ENCODE data around the gene SKI.
"Not testable (repeated sequence)": the region's sequence is repeated elsewhere in the genome, so short reads cannot be mapped to it uniquely, and the experiment has no call there.

Gene SKI

DNA sequence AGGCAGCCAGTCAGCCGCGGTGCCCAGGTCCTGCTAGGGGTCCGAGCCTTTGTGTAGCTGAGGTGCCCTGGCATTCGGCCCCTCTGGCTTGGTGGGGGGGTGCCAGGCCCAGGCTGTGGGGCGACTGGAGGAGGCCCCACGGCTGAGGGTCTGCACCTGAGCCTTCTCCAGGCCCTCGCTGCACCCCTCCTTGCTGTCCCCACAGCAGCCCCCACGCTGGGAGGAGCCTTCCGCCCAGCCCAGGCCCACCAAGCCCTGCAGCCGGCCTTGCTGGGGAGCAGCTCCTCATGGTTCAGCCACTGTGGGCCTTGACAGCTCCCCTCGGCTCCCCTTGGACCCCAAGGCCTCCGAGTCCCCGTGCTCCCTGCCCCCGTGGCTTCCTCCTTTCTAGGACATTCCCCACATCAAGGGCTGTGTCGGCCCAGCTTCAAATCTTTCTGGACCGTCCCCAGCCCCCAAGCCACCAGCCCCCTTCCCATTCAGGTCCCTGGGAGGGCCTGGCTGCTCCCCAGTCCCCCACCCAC lies 95.4 kb downstream of the SKI start:
- no peak for DNase-seq

DNA sequence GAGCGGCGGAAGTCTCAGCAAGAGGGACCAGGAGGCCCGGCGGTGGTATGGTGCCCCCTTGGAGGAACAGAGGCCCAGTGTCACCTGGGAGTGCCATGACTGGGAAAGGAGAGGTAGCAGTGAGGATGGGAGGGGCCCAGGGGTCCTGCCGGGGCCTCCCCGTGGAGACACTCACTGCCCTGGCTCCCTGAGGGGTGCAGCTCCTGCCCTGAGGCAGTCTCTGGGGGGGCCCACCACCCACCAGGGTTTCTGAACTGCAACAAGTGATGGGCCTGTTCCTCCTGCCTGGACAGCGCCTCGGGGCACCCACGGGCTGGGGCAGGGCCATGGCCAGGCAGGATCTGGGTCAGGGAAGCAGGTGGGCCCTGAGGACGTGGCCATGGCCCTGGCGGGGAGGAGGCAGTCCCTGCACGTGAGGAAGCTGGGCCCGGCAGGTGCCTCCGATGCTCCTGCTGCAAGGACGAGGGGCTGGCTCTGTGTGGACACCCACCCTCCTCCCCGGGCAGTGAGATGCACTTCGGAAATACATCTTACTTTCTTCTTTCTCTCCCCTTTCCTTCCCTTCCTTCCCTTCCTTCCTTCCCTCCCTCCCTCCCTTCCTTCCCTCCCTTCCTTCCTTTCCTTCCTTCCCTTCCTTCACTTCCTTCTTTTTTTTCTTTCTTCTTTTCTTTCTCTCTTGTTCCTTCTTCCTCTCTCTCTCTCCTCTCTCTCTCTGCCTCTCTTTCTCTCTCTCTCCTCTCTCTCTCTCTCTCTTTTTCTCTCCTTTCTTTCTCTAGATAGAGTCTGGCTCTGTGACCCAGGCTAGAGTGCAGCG lies 96.6 kb downstream of the SKI start:
- DNase-seq = no peak

GRCh38 chr1:2326524-2326923 lies 98.4 kb downstream of the SKI start:
- no peak for DNase-seq

GRCh38 chr1:2327162-2327561 lies 99.0 kb downstream of the SKI start:
- not testable (repeated sequence) for DNase-seq

- no peak for DNase-seq
Observed at GRCh38 chr1:2327841-2328240, 99.7 kb downstream of the SKI start.

DNA sequence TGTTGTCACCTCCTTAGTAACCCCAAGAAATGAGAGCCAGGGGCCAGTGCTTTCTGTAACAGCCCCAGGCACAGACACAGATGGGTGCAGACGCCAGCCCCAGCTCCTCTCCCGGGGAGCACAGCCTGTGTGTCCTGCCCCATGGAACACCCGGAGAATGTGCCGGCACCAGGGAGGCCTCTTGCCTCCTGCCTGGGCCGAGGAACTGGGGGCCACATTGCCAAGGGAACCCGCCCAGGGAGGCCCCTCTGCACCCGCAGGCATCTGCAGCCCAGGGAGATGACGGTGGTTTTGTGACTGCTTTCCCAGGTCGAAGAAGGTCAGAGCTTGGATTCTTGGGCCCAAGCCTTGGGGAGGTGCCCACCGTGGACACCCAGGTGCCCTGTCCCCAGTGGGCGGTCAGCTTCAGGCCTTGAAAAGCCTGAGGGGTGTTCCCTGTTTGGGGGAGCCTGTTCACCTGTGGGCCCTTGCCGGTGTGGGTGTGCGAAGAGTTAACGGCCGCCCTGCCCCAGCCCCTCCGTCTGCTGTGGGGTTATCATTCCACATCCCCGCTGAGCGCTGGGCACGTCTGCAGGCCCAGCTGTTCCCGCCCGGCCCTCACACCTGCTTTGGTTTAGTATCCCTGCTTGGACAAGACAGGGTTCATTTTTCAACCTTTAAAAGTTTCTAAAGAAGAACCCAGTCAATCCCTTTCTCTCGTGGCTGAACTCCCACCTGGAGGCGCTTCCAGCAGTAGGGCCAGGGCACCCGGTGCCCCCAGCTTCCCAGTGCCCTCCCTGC lies 100.7 kb downstream of the SKI start:
- DNase-seq = no peak

GRCh38 chr1:2330035-2330434 lies 101.9 kb downstream of the SKI start:
- DNase-seq = no peak

- peak; percentile 95 for DNase-seq
Observed at GRCh38 chr1:2330519-2331199, 102.5 kb downstream of the SKI start.

DNA sequence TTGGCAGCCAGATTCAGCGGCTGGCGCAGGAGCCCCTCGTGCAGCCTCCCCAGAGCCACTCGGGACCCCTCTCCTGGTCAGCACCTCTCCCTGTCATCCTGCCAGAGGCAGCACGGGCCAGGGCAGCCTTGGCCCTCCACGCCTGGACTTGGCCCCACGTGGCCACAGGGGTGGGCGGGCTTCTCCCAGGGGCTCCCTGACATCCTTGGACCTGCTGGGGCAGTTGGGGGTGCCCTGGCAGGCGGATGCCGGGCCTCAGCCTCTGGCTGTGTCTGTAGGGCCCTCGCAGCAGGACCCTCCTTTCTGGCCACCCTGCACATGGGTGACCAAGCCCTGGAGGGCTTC lies 103.1 kb downstream of the SKI start:
- no peak for DNase-seq

GRCh38 chr1:2331580-2331979 lies 103.5 kb downstream of the SKI start:
- DNase-seq = not testable (repeated sequence)

GRCh38 chr1:2334366-2334765 lies 106.2 kb downstream of the SKI start:
- DNase-seq = no peak

DNA sequence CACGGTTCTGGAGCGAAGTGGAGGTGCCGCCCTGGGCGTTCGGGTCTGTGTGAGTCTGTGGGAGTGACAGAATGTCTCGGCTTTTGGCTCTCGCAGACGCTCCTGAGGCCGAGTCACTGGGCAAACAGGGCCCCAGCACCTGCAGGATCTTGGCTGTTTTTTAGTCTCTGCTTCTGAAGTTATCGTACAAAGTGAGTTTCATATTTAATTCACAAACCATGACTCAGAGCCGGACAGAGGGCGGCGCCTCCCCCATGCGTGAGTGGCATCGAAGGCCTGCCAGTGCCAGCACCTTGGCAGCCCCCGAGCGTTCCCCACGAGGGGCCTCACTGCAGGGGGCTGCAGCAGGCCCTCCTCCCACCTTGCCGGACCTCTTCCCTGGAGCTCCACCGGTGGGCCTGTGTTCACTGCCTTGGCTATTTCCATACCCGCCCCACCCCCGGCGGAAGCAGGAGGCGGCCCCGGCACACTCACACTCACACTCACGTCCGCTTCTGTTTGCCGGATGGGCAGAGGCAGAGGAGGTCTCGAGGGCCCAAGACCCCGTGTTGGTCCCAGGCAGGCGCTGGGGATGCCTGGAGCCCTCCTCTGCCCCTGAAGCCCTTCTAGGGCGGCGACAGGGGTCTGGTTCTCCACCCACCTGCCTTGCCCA lies 106.9 kb downstream of the SKI start:
- no peak for DNase-seq

DNA sequence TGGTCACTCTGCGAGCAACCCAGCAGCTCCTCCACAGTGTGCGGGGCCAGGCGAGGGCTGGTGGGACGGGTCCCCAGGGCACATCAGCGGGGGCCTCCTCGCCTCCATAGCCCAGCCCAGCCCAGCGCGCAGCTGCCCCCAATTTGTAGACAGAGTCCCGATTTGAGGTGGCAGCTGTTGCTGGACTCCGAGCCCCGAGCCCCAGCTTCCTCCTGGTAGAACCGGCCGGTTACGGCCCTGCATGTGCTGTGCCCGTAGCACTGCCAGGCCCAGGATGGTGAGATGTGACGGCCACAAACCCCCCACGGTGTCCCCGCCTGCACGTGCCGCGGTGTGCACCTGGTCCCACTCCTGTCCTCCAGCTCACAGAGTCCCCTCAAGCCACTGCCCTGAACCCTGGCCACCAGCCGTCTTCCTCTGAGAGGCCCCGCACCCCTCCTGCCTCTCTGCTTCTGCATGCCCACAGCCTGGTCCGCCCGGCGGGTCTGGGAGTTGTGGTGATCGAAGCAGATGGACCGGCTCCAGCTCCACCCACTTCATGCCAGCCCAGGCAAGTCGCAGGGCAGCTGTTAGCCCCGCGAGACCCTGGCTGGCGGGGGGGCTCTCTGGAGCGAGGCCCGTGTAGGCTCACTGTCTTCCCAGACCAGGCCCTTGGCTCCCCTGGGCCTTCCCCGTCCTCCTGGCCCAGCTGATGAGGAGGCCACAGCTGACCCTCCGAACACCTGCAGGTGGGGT lies 107.8 kb downstream of the SKI start:
- DNase-seq = no peak

GRCh38 chr1:2336499-2336898 lies 108.4 kb downstream of the SKI start:
- DNase-seq = no peak

- no peak for DNase-seq
Observed at GRCh38 chr1:2337081-2337480, 109.0 kb downstream of the SKI start.

GRCh38 chr1:2337501-2337900 lies 109.4 kb downstream of the SKI start:
- no peak for DNase-seq

DNA sequence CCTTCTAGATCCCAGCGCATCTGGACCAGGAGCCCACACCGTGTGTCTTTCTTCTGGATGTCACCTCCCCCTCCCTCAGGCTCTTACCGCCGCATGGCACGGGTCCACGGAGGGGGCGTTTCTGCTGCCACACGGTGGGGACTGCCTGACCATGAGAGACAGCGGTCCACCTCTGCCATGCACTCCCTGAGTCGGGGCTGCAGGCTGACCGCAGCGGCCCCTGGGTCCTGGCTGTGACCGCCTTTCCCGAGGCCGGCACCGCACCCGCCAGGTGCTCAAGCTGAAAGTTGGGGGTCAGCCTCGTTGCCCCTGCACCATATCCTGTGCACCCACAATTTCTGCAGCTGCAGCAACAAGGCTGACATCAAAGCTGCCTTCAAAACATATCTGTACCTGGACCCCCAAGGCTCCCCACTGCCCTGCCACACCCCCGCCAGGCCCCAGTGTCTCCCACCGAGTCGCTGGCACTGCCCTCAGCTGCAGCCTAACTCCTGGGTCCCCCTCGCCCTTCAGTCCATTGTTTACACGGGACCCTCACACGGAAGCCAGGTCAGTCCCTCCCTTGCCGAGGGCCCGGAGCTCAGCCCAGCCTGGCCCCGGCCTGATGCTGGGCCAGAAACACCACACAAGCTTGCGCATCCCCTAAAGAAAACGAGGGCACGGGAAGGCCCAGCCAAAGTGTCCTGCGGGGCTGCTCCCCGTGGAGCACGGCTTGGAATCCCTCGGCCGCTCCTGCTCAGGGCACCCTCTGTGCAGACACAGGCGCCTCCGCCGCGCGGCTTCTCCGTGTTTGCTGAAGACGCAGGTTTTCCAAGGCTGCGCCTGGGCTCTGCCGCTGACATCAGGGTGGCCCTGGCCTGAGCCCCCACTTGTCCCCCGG lies 111.3 kb downstream of the SKI start:
- no peak for DNase-seq

DNA sequence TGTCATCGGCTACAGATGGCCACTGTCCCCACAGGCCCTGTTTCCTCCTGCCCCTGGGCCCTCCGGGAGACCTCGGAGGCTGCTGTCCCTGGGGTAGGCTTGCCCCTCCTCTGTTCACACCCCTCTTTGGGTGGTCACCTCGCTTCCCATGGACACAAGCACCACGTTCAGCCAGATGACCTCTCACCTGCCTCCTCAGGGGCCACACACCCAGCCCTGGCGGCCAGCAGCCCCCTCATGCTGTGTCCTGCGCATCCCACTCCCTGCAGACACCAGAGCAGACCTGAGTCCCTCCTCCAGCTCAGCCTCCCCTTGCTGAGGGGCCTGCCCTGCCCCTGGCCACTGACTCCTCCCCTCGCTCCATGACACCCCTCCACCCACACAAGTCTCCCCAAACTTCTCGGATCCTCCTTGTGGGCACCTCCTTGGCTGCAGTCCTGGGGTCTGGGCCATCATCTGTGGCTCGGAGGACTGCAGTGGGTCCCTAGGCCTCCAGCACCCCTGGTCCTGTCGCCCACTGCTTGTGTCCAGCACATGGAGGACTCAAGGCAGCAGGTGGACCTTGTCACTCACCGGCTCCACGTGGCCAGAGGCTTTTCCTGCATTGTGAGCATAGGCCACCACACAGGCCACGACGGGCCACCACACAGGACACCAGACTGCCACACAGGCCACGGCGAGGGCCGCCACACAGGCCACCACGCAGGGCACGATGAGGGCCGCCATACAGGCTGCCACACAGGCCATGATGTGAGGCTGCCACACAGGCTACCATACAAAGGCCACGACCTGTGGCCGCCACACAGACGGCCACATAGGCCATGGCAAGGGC lies 112.2 kb downstream of the SKI start:
- DNase-seq = no peak

DNA sequence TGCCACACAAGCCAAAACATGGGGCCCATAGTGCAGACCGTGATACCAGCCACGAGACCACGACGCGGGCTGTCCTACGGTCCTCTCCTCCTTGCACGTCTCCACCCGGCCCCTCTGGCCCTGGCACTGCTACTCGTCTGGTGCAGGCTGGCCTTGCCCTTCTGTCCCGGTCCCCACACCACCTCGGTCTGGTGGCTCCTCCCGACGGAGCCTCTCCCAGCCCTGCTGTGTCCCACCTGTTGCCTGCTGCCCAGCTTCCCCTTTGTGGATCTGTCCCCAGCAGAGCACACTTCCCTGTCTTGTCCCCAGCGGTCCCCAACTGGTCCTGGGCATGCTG lies 112.8 kb downstream of the SKI start:
- no peak for DNase-seq

DNA sequence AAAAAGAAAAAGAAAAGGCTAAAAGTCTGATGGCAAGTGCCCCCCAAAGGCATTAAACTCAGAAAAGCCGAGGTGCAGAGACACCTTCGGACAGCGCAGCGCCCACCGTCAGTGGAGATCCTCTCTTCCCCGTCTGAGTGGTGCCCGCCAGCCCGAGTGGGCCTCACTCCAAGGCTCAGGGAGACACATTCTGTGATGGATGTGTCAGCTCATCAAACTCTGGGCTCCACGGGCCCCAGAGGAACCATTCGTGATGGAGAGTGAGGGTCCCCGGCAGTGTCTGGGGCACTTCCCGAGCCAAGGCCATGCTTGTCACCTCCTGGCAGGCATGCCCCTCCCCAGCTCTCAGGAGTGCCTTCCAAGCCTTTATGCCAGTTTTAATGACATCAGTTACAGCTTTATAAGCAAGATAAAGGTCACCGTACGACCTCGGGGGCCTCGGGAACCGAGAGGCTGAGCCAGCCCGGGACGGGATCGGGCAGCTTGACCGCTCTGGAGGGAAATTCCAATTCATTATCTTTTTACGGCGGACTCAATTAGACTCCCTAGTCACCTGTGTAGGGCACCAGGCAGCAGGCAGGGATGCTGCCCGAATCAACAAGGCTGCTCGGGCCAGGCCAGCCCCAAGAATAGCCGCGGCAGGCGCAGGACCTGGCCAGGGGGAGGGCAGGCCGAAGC lies 113.7 kb downstream of the SKI start:
- DNase-seq = no peak

Data from fibroblast of skin of scalp (primary cell).